ENCODE data around the gene BMP8A.
"Not testable (repeated sequence)": the region's sequence is repeated elsewhere in the genome, so short reads cannot be mapped to it uniquely, and the experiment has no call there.

Gene BMP8A

GRCh38 chr1:39504436-39504835, 13.0 kb downstream of the BMP8A start:
- in situ Hi-C loops (cut with MboI; ENCODE audit: low sequenced_read_pairs), result not testable (repeated sequence)

- in situ Hi-C loops (cut with MboI; ENCODE audit: low sequenced_read_pairs), result no loop called here
Measured at GRCh38 chr1:39505289-39505688, 13.9 kb downstream of the BMP8A start.

- in situ Hi-C loops (cut with MboI; ENCODE audit: low sequenced_read_pairs), result no loop called here
Measured at GRCh38 chr1:39507230-39507928, 15.9 kb downstream of the BMP8A start.

DNA sequence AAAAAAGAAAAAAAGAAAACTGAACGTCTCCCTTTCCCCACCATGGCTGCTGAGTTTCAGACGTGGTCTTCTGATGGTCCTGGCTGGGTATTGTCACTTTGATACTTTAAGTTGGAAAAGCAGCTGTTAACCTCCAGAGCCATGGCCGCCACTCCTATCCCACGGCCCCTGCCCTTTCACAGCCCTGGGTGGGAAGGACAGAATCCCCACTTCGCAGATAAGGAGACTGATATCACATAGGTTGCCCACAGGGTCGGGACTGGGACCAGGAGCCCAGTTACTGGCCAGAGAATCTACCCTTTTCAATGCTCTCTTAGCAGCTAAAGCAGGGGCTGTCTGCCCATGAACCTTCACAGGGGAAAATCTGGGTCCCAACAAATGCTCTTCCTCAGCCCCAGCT, 16.8 kb downstream of the BMP8A start:
- in situ Hi-C loops (cut with MboI; ENCODE audit: low sequenced_read_pairs), result no loop called here

- in situ Hi-C loops (cut with MboI; ENCODE audit: low sequenced_read_pairs), result no loop called here
Measured at GRCh38 chr1:39508857-39509305, 17.4 kb downstream of the BMP8A start.

- in situ Hi-C loops (cut with MboI; ENCODE audit: low sequenced_read_pairs), result no loop called here
Measured at GRCh38 chr1:39509360-39510009, 18.0 kb downstream of the BMP8A start.

- in situ Hi-C loops (cut with MboI; ENCODE audit: low sequenced_read_pairs), result not testable (repeated sequence)
Measured at GRCh38 chr1:39510570-39511186, 19.2 kb downstream of the BMP8A start.

- in situ Hi-C loops (cut with MboI; ENCODE audit: low sequenced_read_pairs), result not testable (repeated sequence)
Measured at GRCh38 chr1:39511477-39511876, 20.0 kb downstream of the BMP8A start.

- in situ Hi-C loops (cut with MboI; ENCODE audit: low sequenced_read_pairs), result not testable (repeated sequence)
Measured at GRCh38 chr1:39512234-39512847, 20.9 kb downstream of the BMP8A start.

DNA sequence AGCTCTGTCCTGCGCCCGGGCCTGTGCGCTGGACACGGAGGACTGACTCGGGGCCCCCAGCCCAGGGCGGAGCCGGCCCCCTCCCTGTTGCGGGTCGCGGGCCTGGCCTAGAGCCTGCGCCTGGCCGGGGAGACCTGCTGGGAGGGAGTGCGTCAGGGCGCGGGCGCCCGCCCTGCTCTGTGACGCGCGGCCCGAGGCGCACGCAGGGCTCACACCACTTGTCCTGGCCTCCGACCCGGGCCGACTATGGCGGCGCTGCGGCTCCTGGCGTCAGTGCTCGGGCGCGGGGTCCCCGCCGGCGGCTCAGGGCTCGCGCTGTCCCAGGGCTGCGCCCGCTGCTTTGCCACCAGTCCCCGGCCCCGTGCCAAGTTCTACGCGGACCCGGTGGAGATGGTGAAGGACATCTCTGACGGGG, 23.3 kb downstream of the BMP8A start:
- in situ Hi-C loops (cut with MboI; ENCODE audit: low sequenced_read_pairs), result not testable (repeated sequence)

DNA sequence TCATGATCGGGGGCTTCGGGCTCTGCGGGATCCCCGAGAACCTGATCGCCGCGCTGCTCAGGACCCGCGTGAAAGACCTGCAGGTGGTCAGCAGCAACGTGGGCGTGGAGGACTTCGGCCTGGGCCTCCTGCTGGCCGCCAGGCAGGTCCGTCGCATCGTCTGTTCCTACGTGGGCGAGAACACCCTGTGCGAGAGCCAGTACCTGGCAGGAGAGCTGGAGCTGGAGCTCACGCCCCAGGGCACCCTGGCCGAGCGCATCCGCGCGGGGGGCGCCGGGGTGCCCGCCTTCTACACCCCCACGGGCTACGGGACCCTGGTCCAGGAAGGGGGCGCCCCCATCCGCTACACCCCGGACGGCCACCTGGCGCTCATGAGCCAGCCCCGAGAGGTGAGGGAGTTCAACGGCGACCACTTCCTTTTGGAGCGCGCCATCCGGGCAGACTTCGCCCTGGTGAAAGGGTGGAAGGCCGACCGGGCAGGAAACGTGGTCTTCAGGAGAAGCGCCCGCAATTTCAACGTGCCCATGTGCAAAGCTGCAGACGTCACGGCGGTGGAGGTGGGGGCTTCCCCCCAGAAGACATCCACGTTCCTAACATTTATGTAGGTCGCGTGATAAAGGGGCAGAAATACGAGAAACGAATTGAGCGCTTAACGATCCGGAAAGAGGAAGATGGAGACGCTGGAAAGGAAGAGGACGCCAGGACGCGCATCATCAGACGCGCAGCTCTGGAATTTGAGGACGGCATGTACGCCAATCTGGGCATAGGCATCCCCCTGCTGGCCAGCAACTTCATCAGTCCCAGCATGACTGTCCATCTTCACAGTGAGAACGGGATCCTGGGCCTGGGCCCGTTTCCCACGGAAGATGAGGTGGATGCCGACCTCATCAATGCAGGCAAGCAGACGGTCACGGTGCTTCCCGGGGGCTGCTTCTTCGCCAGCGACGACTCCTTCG, 24.0 kb downstream of the BMP8A start:
- in situ Hi-C loops (cut with MboI; ENCODE audit: low sequenced_read_pairs), result not testable (repeated sequence)

DNA sequence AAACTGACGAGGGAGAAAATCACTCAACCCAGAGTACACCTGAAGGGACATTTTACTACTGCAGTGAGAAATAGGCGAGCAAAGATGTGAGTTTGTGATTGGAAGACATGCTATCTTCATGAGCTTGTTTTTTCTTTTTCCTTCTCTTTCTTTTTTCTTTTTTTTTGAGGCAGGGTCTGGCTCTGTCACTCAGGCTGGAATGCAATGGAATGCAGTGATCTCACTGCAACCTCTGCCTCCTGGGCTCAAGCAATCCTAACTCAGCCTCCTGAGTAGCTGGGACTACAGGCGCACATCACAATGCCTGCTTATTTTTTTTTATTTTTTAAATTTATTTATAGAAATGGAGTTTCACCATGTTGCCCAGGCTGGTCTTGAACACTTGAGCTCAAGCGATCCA, 25.4 kb downstream of the BMP8A start:
- in situ Hi-C loops (cut with MboI; ENCODE audit: low sequenced_read_pairs), result not testable (repeated sequence)

- in situ Hi-C loops (cut with MboI; ENCODE audit: low sequenced_read_pairs), result not testable (repeated sequence)
Measured at GRCh38 chr1:39517936-39518335, 26.5 kb downstream of the BMP8A start.

DNA sequence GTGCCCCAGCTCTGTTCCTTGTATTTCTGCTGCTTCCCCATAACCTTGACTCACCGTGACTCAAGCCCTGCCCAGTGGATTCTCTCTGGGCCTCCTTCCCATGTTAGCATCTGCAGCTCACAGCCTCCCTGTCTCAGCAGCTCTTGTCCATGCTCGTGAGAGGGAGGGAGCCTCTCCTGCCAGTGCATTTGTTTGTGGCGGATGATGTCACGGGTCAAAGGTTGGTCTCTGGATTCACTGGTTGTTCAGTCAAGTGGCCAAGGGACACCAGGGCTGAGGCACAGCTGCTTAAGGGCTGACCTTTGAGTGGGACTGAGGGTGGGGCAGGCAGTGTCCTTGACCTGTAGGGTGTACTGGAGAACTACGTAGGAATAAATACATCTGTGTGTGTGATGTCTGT, 27.9 kb downstream of the BMP8A start:
- in situ Hi-C loops (cut with MboI; ENCODE audit: low sequenced_read_pairs), result not testable (repeated sequence)

- in situ Hi-C loops (cut with MboI; ENCODE audit: low sequenced_read_pairs), result not testable (repeated sequence)
Measured at GRCh38 chr1:39522221-39522620, 30.8 kb downstream of the BMP8A start.

DNA sequence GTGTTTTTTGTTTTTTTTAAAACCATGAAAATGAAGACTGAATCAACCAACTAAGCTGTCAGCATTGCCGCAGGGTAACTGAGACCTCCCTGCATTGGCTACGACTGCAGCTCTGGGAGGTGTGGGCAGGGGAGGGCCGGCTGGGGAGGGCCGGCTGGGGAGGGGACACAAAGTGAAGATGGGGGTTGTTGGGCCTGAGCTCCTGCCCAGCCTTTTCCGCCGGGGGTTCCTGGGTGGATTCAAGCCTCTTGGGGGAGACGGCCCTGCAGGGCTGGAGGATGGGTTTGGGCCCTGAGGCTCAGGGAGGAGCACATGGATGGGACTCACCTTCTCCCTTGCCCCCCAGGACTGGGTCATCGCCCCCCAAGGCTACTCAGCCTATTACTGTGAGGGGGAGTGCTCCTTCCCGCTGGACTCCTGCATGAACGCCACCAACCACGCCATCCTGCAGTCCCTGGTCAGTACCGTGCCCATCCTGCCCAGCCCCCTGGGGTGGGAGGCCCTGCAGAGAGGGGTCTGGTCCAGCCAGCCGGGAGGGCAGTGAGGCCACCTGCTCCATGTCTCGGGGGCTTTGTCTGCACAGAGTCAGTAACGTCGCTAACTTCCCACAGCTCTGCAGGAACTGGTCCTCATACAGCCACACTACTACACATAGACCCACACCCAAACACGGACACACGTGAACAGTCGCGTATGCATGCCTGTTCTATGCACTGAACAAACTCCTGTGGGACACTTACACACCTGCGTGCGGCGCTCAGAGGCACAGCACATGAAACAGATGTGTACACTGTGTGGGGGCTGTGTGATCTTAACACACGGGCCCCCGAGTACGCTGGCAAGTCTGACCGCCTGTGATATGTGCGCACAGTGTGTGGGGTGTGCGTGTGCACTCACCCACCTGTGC, 31.5 kb downstream of the BMP8A start:
- in situ Hi-C loops (cut with MboI; ENCODE audit: low sequenced_read_pairs), result no loop called here

DNA sequence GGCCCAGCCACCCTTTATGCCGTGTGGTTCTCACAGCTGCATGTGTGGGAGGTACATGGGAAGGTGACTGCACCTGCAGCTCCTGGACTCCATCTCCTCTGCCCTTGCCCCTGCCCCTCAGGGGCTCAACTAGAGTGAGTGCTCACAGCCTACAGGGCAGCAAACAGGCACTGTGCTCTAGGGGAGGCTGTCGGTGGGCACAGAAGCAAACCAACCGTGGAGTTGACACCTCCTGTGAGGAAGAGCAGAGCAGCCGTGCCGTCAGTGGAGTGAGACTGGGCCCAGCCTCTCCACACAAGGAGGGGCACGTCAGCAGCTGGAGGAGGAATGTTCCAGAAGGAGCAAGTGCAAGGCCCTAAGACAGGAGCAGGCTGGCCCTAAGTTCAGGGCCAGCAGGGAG, 32.7 kb downstream of the BMP8A start:
- in situ Hi-C loops (cut with MboI; ENCODE audit: low sequenced_read_pairs), result no loop called here

DNA sequence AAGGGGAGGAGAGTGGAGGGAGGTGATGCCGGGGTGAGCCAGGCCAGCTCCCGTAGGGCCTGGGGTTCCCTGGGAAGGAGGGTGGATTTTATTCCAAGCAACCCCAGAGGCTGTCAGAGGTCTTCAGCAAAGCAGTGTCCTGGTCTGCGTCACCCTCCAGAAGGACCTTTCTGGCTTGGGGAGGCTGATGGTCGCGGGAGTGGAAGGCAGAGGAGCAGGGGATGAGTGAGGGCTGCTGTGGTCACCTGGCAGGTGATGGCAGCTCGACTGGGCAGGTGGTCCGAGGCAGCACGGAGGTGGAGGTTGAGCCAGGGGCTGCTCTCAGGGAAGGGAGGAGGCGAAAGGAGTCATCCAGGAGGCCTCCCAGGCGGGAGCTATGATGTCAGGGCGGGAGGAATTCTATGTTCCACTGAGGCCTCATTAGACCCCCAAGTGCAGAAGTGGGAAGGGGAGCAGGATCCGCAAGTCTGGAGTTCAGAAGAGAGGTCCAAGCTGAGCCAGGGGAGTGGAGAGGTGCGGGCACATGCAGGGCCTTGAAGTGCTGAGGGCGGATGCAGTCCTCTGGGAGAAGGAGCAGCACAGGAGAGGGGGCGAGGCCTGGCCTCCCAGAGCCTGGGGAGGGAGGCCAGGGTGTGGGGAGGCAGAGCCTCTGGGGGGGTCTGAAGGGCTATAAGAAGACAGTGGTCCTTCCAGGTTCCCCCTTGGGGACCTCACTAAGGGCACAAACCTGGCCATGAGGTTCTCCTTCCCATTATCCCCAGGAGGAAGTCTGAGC, 33.3 kb downstream of the BMP8A start:
- in situ Hi-C loops (cut with MboI; ENCODE audit: low sequenced_read_pairs), result no loop called here
